GM10266 (cell line): Measurements from ENCODE around the gene RPEL1.

Experiments
- DNase-seq: peaks from one replicate; pipeline ENCODE4 v3.0.0; 2012; ENCODE audit errors: extremely low spot score
- CTCF ChIP-seq: IDR thresholded peaks from 2 replicates; pipeline ENCODE4 v1.5.1; 2012; ENCODE audit warnings: mild to moderate bottlenecking, low read depth; ENCODE audit not compliant: control insufficient read depth, insufficient read depth; ENCODE audit errors: missing control alignments

Gene RPEL1

GRCh38 chr10:103227416-103227815 lies 18.3 kb upstream of the RPEL1 start:
- TF ChIP-seq CTCF: no peak
- DNase-seq: no peak

- DNase-seq: no peak
- no peak for TF ChIP-seq CTCF
These were observed 14.6 kb upstream of the RPEL1 start for GRCh38 chr10:103231047-103231551.

- no peak for TF ChIP-seq CTCF
- no peak for DNase-seq
These were observed 13.5 kb upstream of the RPEL1 start for GRCh38 chr10:103232131-103232673.

GRCh38 chr10:103232772-103233488 lies 12.8 kb upstream of the RPEL1 start:
- no peak for TF ChIP-seq CTCF
- DNase-seq: no peak

- TF ChIP-seq CTCF: no peak
- no peak for DNase-seq
These were observed 9.9 kb upstream of the RPEL1 start for GRCh38 chr10:103235775-103236174.

GRCh38 chr10:103238506-103239252 lies 7.0 kb upstream of the RPEL1 start:
- no peak for TF ChIP-seq CTCF
- DNase-seq: no peak

- TF ChIP-seq CTCF: no peak
- DNase-seq: no peak
These were observed 4.2 kb upstream of the RPEL1 start for GRCh38 chr10:103241262-103242011.
